Measurements from ENCODE around the gene ZNF446.
"Not testable (repeated sequence)": the region's sequence is repeated elsewhere in the genome, so short reads cannot be mapped to it uniquely, and the experiment has no call there.

Gene ZNF446

DNA sequence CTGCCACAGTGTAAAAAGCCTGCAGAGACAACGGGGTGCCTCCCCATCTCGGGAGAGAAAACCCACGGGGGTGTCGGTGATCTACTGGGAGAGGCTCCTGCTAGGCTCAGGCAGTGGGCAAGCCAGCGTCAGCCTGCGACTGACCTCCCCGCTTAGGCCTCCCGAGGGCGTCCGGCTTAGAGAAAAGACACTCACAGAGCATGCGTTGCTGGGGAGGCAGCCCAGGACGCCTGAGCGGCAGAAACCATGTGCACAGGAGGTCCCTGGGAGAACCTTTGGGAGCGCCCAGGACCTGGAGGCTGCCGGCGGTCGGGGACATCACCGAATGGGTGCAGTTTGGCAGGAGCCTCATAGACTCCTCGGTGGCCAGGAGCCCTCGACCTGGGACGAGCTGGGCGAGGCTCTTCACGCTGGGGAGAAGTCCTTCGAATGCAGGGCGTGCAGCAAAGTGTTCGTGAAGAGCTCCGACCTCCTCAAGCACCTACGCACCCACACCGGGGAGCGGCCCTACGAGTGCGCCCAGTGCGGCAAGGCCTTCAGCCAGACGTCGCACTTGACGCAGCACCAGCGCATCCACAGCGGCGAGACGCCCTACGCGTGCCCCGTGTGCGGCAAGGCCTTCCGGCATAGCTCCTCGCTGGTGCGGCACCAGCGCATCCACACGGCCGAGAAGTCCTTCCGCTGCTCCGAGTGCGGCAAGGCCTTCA lies 5.2 kb upstream of the ZNF446 start:
- DNase-seq (ENCODE audit: low spot score): not testable (repeated sequence)

DNA sequence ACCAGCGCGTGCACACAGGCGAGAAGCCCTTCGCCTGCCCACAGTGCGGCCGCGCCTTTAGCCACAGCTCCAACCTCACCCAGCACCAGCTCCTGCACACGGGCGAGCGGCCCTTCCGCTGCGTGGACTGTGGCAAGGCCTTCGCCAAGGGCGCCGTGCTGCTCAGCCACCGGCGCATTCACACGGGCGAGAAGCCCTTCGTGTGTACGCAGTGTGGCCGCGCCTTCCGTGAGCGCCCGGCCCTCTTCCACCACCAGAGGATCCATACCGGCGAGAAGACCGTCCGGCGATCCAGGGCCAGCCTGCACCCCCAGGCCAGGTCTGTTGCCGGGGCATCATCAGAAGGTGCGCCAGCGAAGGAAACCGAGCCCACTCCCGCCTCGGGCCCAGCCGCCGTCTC lies 4.4 kb upstream of the ZNF446 start:
- no peak for DNase-seq (ENCODE audit: low spot score)

DNA sequence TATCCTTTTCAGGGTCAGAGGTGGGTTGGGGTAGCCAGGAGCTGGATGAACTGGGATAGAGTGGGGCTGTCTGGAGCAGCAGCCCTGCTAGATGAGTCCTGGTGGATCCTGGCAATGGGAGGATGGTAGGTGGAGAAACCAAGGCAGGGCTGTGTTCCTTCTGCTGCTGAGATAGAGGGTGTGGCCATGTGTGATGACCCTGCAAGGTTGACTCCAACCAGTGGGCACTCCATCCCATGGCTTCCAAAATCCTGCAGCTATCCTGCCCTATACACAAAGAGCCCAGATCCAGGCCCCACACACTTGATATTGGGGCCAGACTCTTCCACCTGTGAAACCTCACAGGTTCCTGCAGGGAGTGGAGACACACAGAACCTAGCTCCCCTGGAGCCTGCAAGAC lies 2.4 kb upstream of the ZNF446 start:
- no peak for DNase-seq (ENCODE audit: low spot score)

DNA sequence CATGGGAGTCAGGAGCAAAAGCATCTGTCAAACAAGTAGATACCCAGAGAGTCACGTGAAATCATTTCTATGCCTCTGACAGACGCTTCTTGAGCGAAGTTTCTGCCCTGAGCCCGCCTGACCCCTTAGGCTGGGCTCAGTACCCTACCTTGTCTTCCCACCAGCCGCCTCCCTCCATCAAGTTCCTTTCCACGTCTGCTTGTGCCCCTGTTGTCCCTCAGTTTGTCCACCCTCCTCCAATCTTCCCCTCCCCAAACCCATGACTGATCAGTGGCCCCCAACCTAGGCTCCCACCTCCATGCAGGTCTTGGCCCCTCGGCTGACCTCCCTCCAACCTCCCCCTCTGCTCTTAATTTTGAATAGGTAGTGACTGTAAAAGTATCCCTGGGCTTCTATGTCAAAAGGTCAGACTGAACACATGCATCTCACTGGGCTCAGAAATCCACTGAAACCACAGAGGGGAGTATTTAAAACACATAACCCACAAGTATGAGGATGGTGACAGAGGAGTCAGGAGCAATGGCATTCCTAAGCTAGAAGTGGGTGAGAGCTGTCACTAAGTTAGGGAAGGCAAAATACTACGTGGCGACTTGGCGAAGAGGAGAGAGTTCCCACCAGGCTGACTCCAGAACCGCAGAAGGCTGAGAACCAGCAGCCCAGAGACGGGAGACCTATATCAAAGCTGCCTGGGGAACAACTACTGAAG lies 1.7 kb upstream of the ZNF446 start:
- peak; percentile 57 for DNase-seq (ENCODE audit: low spot score)

DNA sequence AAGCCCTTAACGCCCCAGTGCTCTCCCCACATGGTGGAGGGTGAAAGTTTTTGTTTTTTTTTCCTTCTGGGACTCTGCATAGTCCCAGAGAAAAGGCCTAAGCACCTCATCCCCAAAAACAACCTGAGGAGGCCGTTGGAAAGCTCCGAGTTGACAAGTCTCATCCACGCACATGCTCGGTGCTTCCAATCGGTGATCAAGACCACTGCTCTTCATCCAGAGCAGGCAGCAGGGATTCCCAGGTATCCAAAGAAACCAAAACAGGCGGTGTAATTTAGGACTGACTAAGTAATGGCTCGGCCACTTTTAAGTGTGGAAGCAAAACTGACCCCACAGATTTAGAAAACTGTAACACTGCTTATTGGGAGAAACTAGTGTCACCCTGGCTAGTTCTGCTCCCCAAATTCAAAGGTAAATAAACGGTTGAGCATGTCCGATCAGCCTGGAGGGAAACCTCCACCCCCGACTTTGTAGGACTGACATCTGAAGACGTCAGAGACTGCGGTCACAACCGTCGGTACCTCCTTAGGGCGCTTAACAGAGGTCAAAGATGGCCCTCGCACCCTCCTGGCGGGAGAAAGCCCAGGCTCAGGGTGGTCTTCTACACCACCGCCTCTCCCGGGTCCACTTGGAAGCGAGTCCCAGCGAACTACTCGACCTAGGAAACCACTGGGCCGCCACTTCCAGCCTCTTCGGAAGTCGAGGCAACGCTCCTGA lies 997 bp upstream of the ZNF446 start:
- DNase-seq (ENCODE audit: low spot score): no peak

DNA sequence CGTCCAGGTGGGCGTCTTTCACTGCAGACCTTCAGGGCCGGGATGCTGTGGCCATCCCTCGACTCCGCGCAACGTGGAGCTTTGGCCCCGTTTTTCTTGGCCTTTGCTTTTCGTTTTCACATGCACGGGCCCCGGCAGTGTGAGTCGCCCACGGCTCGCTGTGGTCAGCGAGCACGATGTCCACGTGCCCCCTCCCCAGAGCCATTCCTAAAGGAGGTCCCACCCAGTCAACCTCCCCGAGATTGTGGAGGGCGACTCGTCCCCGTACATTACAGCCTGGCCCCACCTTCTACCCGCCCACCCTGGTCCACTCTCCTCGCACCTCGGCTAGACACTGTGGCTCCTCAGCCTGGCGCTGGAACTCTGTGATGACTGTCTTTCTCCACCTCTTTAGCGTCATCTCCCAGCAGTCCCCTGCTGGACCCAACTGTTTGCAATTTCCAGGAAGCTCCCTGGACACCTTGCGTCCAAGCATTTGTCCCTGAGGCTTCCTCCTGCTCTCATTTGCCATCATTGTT lies 405 bp downstream of the ZNF446 start:
- DNase-seq (ENCODE audit: low spot score): peak; percentile 45

DNA sequence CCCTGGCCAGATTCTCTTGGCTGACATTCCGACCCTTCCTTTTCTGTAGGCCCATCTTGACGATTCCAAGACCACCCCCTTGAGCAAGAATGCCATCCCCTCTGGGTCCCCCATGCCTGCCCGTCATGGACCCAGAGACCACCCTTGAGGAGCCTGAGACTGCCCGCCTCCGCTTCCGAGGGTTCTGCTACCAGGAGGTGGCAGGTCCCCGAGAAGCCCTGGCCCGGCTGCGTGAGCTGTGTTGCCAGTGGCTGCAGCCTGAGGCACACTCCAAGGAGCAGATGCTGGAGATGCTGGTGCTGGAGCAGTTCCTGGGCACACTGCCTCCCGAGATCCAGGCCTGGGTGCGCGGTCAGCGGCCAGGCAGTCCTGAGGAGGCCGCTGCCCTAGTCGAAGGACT lies 978 bp downstream of the ZNF446 start:
- no peak for DNase-seq (ENCODE audit: low spot score)

DNA sequence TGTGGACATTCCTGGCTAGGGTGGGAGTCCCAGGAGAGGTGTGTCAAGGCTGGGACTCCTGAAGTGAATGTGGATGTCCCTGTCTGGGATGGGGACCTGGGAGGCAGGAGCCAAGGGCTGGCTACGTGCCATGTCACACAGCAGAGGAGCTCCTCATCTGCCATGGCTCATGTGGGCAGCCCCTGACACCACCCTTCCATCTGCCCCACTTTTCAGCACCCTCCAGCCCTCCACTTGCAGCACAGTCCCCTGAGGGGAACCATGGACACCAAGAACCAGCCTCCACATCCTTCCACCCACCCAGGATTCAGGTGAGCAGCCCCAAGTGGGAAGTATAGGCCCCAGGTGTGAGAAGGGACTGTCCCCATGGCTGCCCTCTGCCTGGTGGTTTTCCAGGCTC lies 1.7 kb downstream of the ZNF446 start:
- DNase-seq (ENCODE audit: low spot score): no peak

DNA sequence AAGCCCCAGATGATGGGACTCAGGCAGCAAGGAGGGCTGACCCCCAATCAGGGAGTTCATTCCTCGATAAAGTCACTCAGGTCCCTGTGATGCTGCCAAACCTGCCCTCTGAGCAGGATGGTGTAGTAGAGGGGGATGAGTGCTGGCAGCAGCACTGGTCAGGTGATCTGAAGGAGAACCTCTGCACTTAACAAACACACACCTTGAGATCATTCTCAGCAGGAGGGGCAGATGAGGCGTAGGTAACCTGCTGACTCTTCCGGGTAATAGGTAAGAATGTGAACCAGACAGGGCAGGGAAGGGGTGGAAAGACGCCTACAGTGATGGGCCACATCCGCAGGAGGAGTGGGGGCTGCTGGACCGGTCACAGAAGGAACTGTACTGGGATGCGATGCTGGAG lies 3.2 kb downstream of the ZNF446 start:
- DNase-seq (ENCODE audit: low spot score): no peak

DNA sequence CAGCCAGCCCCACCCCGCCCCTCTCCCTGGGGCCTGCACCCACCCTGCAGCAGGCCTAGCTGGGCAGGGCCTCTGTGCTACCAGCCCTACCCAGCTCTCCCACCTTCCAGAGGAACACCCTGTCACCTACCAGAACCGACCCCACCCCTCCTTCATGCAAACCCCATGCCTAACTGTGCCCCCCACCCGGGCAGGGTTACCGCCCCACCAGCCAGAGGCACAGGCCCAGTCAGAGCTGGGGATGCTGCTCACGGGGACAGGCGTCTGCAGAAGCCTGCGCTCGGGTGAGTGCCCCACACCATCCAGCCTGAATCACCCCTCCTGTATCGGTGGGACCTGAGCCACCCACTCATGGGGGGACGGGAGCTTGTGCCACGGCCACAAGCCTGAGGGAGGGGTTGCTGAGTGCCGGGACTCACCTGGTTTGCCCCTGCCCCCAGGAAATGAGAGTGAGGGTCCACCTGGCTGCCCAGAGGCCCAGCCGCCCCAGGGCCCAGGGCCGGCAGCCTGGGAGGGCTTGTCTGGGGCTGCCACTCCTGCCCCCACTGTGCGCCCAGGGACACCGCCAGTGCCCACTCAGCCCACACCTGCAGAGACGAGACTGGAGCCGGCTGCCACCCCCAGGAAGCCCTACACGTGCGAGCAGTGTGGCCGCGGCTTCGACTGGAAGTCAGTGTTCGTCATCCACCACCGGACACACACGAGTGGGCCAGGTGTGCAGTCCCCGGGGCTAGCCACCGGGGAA lies 3.8 kb downstream of the ZNF446 start:
- DNase-seq (ENCODE audit: low spot score): no peak

DNA sequence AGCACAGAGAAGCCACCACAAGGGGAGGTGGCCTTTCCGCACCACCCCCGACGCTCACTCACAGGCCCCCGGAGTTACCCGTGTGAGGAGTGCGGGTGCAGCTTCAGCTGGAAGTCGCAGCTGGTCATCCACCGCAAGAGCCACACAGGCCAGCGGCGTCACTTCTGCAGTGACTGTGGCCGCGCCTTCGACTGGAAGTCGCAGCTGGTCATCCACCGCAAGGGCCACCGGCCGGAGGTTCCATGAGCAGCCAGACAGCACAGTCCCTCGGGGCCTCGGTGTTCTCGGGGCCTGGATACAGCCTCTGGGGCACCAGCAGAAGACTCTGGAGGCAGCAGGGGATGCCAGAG lies 4.3 kb downstream of the ZNF446 start:
- DNase-seq (ENCODE audit: low spot score): no peak

DNA sequence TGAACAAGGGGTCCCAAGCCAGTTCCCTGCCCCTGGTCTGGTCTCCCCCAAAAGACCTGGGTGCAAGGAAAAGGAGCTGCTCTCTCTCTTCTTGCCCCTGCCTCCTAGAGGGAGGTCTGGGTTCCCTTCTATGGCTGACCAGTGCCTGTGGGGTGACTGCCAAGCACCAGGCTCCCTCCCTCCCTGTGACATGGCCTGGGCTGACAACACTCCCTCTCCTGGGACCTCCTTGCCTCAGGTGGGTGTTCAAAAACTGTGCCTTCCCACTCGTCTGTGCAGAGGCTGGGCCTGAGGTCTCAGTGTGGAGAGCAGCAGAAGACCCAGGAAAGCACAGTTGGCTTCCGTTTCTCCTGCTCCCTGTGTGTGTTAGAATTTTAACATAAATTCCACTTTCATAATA lies 4.7 kb downstream of the ZNF446 start:
- no peak for DNase-seq (ENCODE audit: low spot score)

DNA sequence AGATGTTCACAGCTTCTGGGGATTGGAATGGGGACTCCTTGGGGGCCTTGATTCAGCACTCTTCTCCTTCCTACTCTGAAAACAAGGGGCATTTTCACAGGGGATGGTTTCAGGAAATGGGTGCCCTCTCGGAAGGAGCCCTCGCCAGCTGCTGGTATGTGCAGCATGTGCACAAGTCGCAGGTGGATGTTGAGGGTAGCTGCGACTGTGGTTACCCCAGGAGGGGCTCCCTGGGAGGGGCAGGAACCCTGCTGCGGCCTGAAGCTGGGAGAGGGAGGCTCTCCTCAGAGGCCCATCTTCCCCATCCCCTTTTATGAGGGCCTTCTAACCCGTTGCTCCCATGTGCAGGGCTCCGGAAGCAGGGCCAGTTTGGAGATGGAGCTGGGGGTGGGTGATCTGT lies 6.2 kb downstream of the ZNF446 start:
- no peak for DNase-seq (ENCODE audit: low spot score)

DNA sequence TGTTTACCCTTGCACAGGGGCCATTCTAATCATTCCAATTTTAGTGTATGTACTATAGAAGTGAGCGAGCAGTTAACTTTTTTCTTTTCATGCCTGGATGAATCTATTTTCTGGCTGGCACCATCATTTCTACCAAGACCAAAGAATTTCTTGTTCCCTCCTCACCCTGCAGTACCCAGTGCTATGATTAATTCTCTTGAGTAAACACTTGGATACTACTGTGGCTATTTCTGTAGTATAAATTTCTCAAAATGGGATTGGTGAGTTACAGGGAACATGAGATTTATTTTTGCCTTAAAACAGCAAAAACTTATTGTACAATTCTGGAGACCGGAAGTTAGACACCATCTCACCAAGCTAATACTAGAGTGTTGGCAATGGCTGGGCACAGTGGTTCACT lies 7.6 kb downstream of the ZNF446 start:
- DNase-seq (ENCODE audit: low spot score): no peak

DNA sequence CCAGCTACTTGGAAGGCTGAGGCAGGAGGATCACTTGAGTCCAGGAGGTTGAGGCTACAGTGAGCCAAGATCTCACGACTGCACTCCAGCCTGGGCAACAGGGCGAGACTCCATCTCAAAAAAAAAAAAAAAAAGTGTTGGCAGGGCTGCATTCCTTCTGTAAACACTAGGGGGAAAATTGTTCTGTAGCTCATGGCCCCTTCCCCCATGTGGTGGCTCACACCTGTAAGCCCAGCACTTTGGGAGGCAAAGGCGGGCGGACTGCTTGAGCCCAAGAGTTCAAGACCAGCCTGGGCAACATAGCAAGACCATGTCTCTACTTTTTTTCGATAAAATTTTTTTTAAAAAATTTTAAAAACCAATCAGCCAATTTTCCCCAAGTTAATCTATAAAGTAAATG lies 8.2 kb downstream of the ZNF446 start:
- not testable (repeated sequence) for DNase-seq (ENCODE audit: low spot score)

DNA sequence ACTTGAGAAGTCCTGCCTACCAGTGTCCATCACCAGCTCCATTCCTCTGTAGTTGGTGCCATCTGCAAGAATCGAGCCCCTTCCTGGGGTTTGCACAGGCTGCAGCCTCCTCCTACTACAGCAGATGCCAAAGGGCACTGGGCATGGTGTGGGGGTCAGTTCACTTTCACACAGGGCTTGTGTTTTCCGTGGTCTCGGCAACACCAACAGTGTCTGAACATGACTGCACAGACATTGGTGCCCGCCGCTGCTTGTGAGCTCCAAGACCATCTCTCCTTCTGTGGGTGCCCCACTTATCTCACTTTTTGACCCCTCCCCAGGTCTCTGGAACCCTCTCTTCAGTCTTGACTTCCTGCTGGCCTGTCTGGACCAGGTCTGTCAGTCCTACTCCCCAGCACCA lies 15.2 kb downstream of the ZNF446 start:
- no peak for DNase-seq (ENCODE audit: low spot score)

DNA sequence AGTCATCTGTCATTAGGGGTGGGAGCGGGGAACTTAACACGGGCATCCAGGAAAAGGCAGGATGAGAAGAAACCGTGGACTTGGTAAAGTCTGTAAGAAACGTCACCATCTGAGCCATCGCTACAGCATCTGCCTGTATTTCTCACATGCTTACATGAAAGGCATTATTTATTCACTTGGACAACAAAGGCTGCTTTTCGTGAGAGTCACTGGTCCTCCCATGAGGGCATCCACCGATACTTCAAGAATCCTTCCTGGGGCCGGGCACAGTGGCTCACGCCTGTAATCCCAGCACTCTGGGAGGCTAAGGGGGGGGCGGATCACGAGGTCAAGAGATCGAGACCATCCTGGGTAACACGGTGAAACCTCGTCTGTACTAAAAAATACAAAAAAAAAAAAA lies 16.1 kb downstream of the ZNF446 start:
- no peak for DNase-seq (ENCODE audit: low spot score)

DNA sequence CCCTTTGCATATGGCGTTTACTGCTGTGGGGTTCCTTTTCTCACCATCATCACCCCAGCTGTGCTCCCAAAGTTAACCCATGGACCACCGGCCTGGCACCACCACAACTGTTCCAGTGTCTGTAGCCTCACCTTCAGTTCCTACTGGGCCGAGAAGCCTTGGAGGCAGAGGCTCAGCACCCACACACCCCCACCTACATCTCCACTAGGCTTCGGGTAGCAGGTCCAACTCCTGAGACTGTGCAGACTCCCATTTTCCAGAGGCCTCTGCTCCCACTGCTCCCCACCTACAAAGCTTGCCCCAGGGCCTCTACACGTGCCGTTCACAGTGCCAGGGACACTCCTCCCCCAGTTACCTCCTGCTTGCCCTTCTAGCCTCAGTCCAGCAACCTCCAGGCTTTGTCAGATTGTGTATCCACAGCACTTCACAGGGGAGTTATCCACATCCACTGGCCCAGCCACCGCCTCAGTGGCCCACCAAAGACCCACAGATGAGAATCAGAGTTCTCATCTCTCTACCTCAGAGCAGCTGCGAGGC lies 21.6 kb downstream of the ZNF446 start:
- no peak for DNase-seq (ENCODE audit: low spot score)

DNA sequence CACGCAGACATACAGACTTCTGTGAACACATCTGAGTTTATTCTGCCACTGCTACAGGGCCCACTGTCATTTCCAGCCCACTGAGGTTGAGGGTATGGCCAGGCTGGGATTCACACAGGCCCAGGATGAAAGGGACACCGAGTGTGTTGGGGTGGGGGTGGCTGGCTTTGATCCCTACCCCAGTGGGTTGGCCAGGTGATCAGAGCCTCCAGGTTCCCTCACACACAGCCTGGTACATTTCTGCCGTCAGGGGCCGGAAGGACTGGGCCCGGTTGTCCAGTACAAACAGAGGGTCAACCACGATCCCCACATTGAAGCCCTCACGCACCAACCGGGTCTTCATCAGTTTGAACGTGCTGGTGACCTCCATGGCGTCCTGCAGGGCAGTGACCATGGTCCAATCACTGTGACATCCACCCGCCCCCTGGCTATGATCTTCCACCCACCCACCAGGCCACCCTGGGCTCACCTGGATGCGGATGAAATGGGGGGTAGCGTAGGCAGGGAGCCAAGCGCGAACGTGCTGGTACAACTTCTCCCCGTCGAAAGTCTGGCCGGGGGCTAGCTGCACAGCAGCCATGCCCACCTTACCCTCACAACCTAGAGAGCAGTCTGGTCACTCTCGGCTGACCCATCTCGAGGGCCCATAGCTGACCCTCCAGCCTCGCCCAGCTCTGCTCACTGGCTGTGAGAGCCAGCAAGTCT lies 22.3 kb downstream of the ZNF446 start:
- DNase-seq (ENCODE audit: low spot score): no peak

DNA sequence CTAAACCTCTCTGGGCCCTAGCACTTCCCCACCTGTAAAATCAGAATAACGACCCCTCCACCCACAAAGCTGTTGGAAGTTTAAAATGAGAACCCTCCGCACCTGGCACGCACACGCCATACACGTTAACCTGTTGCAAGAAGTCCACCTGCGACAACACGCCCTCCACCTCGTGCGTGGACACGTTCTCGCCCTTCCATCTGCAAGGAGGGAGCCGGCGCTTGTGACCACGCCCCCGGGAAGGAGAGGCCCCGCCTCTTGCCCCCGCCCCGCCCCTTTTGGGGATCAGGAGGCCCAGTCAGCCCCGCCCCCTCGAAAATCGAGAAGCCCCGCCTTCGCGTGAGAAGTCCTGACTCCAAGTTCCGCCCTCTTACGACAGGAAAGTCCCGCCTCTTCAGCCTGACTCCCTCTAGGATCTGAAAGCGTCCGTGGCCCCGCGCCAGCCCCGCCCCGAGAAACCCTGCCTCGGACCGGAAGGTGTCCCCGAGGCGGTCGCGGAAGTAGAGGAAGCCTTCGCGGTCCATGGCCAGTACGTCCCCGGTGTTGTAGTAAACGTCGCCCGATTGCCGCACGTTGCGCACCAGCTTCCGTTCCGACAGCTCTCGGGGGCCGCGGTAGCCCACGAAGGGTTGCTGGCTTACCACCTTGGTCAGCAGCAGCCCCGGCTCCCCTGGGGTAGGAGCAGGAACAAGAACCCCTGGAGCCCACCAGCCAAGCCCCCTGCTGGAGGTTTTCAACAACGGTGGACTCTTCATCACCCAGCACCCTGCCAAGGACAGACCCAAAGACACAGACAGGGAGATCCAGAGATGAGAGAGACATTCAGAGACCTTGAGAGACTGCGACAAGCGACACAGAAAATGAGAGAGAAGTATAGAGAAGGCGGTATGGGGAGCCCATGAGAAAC lies 23.1 kb downstream of the ZNF446 start:
- peak; percentile 100 for DNase-seq (ENCODE audit: low spot score)

All from AG08395 (cell line).